ENCODE measurements around the gene IL1RAP.

Gene IL1RAP

DNA sequence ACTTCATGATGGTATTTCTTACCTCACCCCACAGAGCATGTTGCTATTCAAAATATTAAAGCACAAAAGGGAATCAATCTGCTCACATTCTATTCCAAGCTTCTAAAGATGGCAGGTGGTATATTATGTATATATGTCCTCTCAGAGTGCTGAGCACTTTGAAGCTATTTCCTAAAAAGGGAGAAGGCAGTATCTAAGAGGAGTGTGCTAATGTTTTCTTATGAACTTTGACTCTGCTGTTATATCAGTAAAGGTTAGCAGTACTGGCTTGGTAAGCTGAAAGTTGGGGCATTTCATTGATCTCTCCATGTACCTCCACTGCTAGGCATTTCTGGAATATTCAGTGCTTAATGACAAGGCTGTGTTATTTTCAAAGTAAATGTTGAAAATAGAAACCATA is 43.4 kb downstream of the IL1RAP start:
- H3K27ac ChIP-seq (ENCODE audit: low read depth, low read length, severe bottlenecking): no peak overlapping the region
- H3K4me1 ChIP-seq (ENCODE audit: control insufficient read depth, insufficient read depth, low read length, poor library complexity, severe bottlenecking): peaks cover 6% of the 10 kb centered on the region
- no peak overlapping the region for H3K4me3 ChIP-seq (ENCODE audit: extremely low read depth, insufficient read depth, low read length, poor library complexity, severe bottlenecking)
- H3K36me3 ChIP-seq (ENCODE audit: control insufficient read depth, insufficient read depth, low read length): no peaks in the 10 kb centered on the region
- peaks cover 3% of the 10 kb centered on the region for H3K9me3 ChIP-seq (ENCODE audit: control insufficient read depth, low read length)

GRCh38 chr3:190558316-190558715 is 44.4 kb downstream of the IL1RAP start:
- no CpG with 5 or more reads among the region's 1 CpG for WGBS, 2 experiments (ENCODE audit: insufficient coverage in 2 of 2)
- H3K36me3 ChIP-seq (ENCODE audit: control insufficient read depth, insufficient read depth, low read length): no peaks in the 10 kb centered on the region
- H3K4me1 ChIP-seq (ENCODE audit: control insufficient read depth, insufficient read depth, low read length, poor library complexity, severe bottlenecking): peaks cover 6% of the 10 kb centered on the region
- no peak overlapping the region for H3K4me3 ChIP-seq (ENCODE audit: extremely low read depth, insufficient read depth, low read length, poor library complexity, severe bottlenecking)
- H3K9me3 ChIP-seq (ENCODE audit: control insufficient read depth, low read length): no peaks in the 10 kb centered on the region
- no peak overlapping the region for H3K27ac ChIP-seq (ENCODE audit: low read depth, low read length, severe bottlenecking)

- no CpG with 5 or more reads among the region's 2 CpGs for WGBS, 2 experiments (ENCODE audit: insufficient coverage in 2 of 2)
- no peak overlapping the region for H3K4me3 ChIP-seq (ENCODE audit: extremely low read depth, insufficient read depth, low read length, poor library complexity, severe bottlenecking)
Measured at GRCh38 chr3:190558796-190559195, 44.9 kb downstream of the IL1RAP start.

DNA sequence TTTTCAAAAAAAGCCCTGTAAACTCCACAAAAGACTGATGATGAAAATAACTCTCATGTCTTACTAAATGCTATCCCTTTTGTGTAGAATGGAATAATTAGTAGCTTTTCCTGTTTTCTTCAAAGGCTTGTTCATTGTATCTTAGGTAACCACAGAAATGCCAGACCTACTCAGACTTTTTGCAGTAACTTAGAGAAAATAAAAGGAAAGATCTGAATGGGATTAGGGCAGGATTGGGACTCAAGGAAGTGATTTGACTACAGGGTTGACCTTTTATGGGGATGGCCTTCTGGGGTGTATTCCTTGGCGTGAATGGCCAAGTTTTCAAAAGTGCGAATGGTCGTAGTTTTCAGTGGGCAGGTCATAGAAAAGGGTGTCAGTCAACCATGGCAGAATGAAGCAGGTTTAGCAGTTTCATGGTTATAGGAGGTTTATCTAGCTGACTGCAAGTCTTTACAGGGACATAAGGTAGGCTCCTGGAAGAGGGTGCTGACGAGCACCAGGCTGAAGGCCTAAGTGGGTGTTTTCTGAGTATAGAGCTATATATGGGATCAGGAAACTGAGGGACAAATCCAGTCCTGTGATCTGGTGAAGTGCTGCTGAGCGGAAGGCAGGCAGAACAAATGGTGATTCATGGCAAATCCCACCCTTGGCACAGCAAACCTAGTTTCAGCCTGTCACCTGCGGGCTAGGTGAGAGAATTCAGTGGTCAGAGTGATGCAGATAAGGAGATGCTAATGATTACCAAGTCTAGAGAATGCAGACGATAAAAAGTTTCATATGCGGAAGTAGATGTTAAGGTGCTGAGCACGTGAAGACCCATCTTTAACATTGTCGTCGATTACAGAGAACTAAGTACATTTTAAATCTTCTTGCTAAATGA is 46.4 kb downstream of the IL1RAP start:
- 87 to 95% methylated on average over 6 to 9 of the region's 11 CpGs for WGBS, 2 experiments (ENCODE audit: insufficient coverage in 2 of 2)
- Histone ChIP-seq H3K4me1 (ENCODE audit: control insufficient read depth, insufficient read depth, low read length, poor library complexity, severe bottlenecking) (peaks cover 6% of the 10 kb centered on the region), H3K36me3 (ENCODE audit: control insufficient read depth, insufficient read depth, low read length) (peaks cover 2% of the 10 kb centered on the region), H3K9me3 (ENCODE audit: control insufficient read depth, low read length) (no peaks in the 10 kb centered on the region), H3K27ac (ENCODE audit: low read depth, low read length, severe bottlenecking) (no peak overlapping the region), H3K4me3 (ENCODE audit: extremely low read depth, insufficient read depth, low read length, poor library complexity, severe bottlenecking) (no peak overlapping the region)

More at GRCh38 chr3:190558796-190559195, 44.9 kb downstream of the IL1RAP start:
- Histone ChIP-seq H3K36me3 (ENCODE audit: control insufficient read depth, insufficient read depth, low read length) (no peaks in the 10 kb centered on the region), H3K27ac (ENCODE audit: low read depth, low read length, severe bottlenecking) (no peak overlapping the region), H3K4me1 (ENCODE audit: control insufficient read depth, insufficient read depth, low read length, poor library complexity, severe bottlenecking) (peaks cover 6% of the 10 kb centered on the region), H3K9me3 (ENCODE audit: control insufficient read depth, low read length) (no peaks in the 10 kb centered on the region)

DNA sequence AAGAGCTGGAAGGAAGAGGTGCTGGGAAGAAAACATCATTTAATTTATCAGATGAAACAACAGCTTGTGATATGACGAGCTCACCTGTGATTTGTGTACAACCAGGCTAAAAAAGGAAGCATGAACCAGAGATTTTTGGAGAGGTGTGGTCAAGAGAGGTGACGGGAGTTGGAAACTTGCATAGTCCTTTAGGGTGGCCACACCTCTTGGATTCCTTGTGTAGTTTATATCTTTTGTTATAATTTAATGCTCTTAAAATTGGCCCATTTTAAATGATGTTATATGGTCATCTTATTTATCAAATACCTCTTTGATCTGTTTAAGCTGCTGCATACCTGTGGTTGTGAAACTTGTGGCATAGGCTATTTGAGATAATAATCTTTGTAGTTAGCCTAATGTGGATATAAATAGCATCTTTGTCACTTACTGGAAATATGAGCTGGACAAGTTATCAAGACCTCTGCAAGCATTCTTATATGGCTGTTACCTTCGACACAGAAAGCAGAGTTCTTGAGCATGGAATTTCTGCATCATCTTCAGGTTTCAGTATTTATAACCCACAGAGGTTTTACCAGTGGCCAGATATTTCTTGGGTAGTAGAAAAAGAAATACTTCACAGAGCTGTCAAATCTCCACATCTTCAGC is 49.1 kb downstream of the IL1RAP start:
- peaks cover 6% of the 10 kb centered on the region for H3K9me3 ChIP-seq (ENCODE audit: control insufficient read depth, low read length)
- peaks cover 13% of the 10 kb centered on the region for H3K4me1 ChIP-seq (ENCODE audit: control insufficient read depth, insufficient read depth, low read length, poor library complexity, severe bottlenecking)
- WGBS, 2 experiments (ENCODE audit: insufficient coverage in 2 of 2): 88 to 100% methylated on average over 1 to 2 of the region's 3 CpGs
- no peak overlapping the region for H3K4me3 ChIP-seq (ENCODE audit: extremely low read depth, insufficient read depth, low read length, poor library complexity, severe bottlenecking)
- no peak overlapping the region for H3K27ac ChIP-seq (ENCODE audit: low read depth, low read length, severe bottlenecking)
- H3K36me3 ChIP-seq (ENCODE audit: control insufficient read depth, insufficient read depth, low read length): peaks cover 11% of the 10 kb centered on the region

DNA sequence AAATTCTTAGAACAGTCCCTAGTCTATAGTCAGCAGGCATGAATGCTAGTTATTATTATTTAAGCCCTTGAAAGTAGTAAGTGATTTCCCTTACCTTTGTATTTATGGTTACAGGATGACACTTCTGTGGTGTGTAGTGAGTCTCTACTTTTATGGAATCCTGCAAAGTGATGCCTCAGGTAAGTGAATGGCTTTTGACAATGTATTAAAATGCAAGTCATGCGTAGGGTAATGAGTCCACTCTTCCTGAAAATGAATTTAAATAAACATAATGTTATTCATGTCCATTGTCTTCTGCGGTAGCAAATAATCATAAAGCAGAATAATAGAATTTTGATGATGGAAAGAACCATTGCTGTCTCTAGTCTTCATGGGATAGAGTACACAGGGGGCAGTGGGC is 50.3 kb downstream of the IL1RAP start:
- H3K9me3 ChIP-seq (ENCODE audit: control insufficient read depth, low read length): peaks cover 6% of the 10 kb centered on the region
- H3K4me3 ChIP-seq (ENCODE audit: extremely low read depth, insufficient read depth, low read length, poor library complexity, severe bottlenecking): no peak overlapping the region
- H3K36me3 ChIP-seq (ENCODE audit: control insufficient read depth, insufficient read depth, low read length): peaks cover 11% of the 10 kb centered on the region
- H3K27ac ChIP-seq (ENCODE audit: low read depth, low read length, severe bottlenecking): no peak overlapping the region
- peaks cover 13% of the 10 kb centered on the region for H3K4me1 ChIP-seq (ENCODE audit: control insufficient read depth, insufficient read depth, low read length, poor library complexity, severe bottlenecking)
- no CpG with 5 or more reads among the region's 2 CpGs for WGBS, 2 experiments (ENCODE audit: insufficient coverage in 2 of 2)

DNA sequence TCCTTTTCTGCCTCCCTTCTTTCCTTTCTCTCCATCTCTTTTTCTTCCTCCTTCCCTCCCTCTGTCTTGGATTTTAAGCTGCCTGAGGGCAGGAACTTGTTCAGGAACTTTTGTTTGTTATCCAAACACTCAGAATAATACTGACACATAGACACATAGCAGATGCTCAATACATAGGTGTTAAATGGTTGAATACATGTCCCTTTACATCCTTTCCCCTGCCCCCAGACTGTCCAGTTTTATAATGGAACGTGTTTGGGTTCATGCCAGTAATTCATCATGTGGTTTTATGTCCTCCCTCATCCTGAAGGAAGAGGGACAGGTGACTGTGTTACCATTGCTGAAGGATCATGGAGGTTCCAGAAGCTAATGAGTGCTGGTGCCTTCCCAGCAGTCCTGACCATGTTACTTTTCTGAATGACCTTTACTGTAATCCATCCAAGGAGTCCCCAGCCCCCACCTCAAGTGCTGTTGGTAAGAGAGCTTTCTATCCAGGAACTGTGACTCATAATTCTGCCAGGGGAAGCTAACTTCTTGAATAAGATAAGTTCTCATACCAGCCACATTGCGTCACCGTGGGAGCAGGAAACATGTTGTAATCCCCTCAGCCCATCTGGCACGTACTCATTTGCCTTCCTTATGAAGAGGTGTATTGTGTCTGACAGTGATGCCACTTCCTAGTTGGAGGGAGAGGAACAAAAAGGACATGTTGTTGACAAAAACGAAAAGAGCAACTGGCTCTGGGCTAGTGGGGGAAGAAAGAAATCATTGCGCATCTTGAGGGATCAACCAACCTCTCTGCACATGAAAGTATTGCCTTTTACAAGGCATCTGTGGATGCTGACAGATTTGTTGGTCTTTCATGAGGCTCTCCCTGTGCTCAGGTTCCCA is 52.4 kb downstream of the IL1RAP start:
- 51 to 75% methylated on average over 3 to 6 of the region's 6 CpGs for WGBS, 2 experiments (ENCODE audit: insufficient coverage in 2 of 2)
- Histone ChIP-seq H3K4me1 (ENCODE audit: control insufficient read depth, insufficient read depth, low read length, poor library complexity, severe bottlenecking) (peaks cover 7% of the 10 kb centered on the region), H3K4me3 (ENCODE audit: extremely low read depth, insufficient read depth, low read length, poor library complexity, severe bottlenecking) (no peak overlapping the region), H3K36me3 (ENCODE audit: control insufficient read depth, insufficient read depth, low read length) (peaks cover 11% of the 10 kb centered on the region), H3K9me3 (ENCODE audit: control insufficient read depth, low read length) (peaks cover 6% of the 10 kb centered on the region), H3K27ac (ENCODE audit: low read depth, low read length, severe bottlenecking) (peak overlapping the region; percentile 98)

- Histone ChIP-seq H3K4me3 (ENCODE audit: extremely low read depth, insufficient read depth, low read length, poor library complexity, severe bottlenecking) (no peak overlapping the region), H3K9me3 (ENCODE audit: control insufficient read depth, low read length) (peaks cover 6% of the 10 kb centered on the region), H3K27ac (ENCODE audit: low read depth, low read length, severe bottlenecking) (no peak overlapping the region), H3K36me3 (ENCODE audit: control insufficient read depth, insufficient read depth, low read length) (peaks cover 11% of the 10 kb centered on the region), H3K4me1 (ENCODE audit: control insufficient read depth, insufficient read depth, low read length, poor library complexity, severe bottlenecking) (peaks cover 7% of the 10 kb centered on the region)
- WGBS, 2 experiments (ENCODE audit: insufficient coverage in 2 of 2): 100% methylated on average over 1 of the region's 2 CpGs; no CpG with 5 or more reads in 1 of the 2 experiments
Measured at GRCh38 chr3:190568036-190568435, 54.2 kb downstream of the IL1RAP start.

DNA sequence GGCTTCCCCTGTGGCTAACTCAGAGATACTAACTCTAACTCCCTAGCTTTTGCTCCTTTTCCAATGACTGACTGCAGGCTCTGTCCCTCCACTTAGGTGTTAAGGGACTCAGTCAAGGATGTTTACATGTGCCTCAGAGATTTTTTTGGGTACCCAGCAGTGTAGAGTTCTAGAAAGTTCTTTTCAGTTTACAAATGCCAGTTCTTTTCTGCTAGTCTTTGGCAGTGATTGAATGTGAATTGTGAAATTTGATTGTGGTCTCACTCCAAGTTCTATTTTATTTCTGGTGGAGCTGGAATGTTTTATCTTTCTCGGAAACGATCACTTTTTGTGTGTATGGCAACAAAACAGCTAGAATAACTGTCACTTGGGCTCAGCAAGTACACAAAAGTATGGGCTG is 60.6 kb downstream of the IL1RAP start:
- no peak overlapping the region for H3K4me3 ChIP-seq (ENCODE audit: extremely low read depth, insufficient read depth, low read length, poor library complexity, severe bottlenecking)
- WGBS, 2 experiments (ENCODE audit: insufficient coverage in 2 of 2): no CpG with 5 or more reads among the region's 2 CpGs
- peaks cover 5% of the 10 kb centered on the region for H3K36me3 ChIP-seq (ENCODE audit: control insufficient read depth, insufficient read depth, low read length)
- H3K4me1 ChIP-seq (ENCODE audit: control insufficient read depth, insufficient read depth, low read length, poor library complexity, severe bottlenecking): no peaks in the 10 kb centered on the region
- no peaks in the 10 kb centered on the region for H3K9me3 ChIP-seq (ENCODE audit: control insufficient read depth, low read length)
- no peak overlapping the region for H3K27ac ChIP-seq (ENCODE audit: low read depth, low read length, severe bottlenecking)

DNA sequence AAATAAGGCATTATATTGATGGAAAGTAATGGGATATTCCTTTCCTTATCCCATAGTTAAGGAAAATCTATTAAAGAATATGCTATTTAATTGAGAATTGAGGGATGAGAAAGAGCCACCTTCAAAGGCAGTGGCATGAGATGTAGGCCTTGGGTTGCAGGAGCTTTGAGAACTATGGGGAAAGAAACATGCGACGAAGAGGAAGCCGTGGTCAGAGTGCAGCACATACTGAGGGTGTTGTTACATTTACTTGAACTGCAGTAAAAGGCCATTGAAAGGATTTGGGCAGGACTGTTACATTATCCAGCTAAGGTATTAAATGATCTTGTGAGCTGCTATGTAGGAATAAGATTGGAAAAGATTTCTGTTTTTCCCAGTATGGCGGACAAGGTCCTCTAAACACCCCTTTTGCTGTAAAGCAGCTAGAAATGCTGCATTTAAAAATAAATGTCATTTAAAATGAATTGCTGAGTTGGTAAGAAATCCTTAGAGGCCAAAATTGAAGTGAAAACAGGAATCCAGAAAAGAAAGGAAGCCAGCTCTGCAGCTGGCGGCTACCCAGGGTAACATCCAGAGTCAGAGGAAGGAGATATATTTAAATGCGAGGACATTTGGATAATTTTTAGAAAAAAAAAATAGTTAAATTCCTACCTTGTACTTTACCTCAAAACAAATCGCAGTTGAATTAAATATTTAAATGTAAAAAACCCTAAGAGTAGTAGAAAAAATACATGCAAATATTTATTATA is 61.7 kb downstream of the IL1RAP start:
- Histone ChIP-seq H3K4me1 (ENCODE audit: control insufficient read depth, insufficient read depth, low read length, poor library complexity, severe bottlenecking) (peaks cover 6% of the 10 kb centered on the region), H3K27ac (ENCODE audit: low read depth, low read length, severe bottlenecking) (no peak overlapping the region), H3K4me3 (ENCODE audit: extremely low read depth, insufficient read depth, low read length, poor library complexity, severe bottlenecking) (no peak overlapping the region), H3K36me3 (ENCODE audit: control insufficient read depth, insufficient read depth, low read length) (peaks cover 5% of the 10 kb centered on the region), H3K9me3 (ENCODE audit: control insufficient read depth, low read length) (no peaks in the 10 kb centered on the region)
- 86 to 99% methylated on average over 4 of the region's 7 CpGs for WGBS, 2 experiments (ENCODE audit: insufficient coverage in 2 of 2)

Measured in mesodermal cell (in vitro differentiated cells).